DND-41 (cell line): ENCODE measurements around the gene CHKB.

Experiments
- EZH2 ChIP-seq: IDR thresholded peaks from 3 replicates; pipeline ENCODE4 v1.6.1; 2012; ENCODE audit warnings: borderline replicate concordance, low read depth, mild to moderate bottlenecking, moderate library complexity, low read length, inconsistent platforms; ENCODE audit not compliant: severe bottlenecking
- TF ChIP-seq, protein P1 (sequence below): IDR thresholded peaks from 2 replicates; pipeline ENCODE4 v1.5.1; 2012; ENCODE audit warnings: borderline replicate concordance, low read length, moderate library complexity, mild to moderate bottlenecking; ENCODE audit not compliant: poor library complexity, severe bottlenecking; ENCODE audit errors: extremely low read depth

DNA sequence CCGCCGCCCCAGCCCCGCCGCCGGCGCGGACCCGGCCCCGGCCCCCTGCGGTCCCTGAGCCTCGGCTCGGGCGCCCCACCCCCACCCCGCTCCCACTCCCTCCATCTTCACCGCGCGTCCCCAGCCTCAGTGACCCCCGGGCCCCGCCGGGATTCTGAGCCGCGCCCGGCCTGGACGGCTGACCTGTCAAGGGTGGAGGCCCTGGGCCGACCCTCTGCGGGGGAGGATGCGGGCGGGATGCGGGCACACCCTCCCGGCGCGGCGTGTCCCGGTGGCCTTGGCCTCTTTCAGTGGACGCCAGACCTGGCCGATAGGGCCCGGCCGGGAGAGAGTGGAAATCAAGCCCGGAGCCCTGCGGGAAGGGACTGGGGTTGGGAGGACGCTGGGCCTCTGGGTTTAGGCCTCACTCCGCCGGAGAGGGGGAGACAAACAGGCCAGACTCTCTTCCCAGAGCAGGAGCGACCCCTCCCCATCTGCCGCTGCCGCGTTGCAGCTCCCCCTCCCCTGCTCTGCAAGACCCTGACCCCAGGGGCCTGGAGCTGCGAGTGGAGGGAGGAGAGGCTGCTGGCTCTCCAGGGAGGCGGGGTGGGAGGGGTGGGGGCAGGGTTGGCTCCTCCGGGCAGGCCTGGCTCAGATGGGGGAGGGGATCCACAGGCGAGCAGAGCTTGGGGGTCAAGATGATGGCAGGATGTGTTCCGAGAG lies 18.5 kb upstream of the CHKB start:
- TF ChIP-seq, protein P1, sequence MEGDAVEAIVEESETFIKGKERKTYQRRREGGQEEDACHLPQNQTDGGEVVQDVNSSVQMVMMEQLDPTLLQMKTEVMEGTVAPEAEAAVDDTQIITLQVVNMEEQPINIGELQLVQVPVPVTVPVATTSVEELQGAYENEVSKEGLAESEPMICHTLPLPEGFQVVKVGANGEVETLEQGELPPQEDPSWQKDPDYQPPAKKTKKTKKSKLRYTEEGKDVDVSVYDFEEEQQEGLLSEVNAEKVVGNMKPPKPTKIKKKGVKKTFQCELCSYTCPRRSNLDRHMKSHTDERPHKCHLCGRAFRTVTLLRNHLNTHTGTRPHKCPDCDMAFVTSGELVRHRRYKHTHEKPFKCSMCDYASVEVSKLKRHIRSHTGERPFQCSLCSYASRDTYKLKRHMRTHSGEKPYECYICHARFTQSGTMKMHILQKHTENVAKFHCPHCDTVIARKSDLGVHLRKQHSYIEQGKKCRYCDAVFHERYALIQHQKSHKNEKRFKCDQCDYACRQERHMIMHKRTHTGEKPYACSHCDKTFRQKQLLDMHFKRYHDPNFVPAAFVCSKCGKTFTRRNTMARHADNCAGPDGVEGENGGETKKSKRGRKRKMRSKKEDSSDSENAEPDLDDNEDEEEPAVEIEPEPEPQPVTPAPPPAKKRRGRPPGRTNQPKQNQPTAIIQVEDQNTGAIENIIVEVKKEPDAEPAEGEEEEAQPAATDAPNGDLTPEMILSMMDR = no peak
- TF ChIP-seq EZH2 = no peak
